ENCODE results near the gene SEMA6A. TPM values are rescaled to one million over a fixed set of nuclear protein-coding genes. Genes with fewer than 3 reads are reported as not detected.
"Not testable (repeated sequence)": the region's sequence is repeated elsewhere in the genome, so short reads cannot be mapped to it uniquely, and the experiment has no call there.

Gene SEMA6A
- total RNA-seq, 4 donors from 2014 or later: 76.7 to 231 (median 117) TPM

GRCh38 chr5:116554764-116555163 lies 19.9 kb downstream of the SEMA6A start:
- H3K36me3 ChIP-seq: no peaks in the 10 kb centered on the region
- intact Hi-C loops (cut with DNase I; ENCODE audit: low total_unique reads): no loop called here

DNA sequence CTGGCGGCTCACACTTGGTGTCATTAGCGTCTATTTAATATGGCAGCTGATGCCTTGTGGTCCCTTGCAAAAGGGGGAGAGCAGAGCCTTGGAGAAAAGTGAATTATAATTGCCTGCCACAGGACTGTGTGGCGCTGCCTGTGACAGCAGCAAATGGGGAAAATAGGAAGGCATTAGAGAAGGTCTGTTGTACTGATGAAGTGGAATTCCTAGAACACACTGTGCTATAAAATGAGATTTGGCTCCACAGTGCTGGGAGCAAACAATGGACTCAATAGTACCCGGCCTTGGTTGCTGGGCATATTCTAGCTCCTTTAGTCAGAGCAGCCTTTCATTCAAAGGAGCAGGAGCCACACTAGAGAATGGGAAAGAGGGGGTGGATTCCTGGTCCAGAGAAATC lies 21.3 kb downstream of the SEMA6A start:
- H3K27me3 ChIP-seq: no peaks in the 10 kb centered on the region
- H3K36me3 ChIP-seq: no peaks in the 10 kb centered on the region
- intact Hi-C loops (cut with DNase I; ENCODE audit: low total_unique reads) (no loop called here), in situ Hi-C loops (cut with MboI; ENCODE audit: low pct_ligation_motif_present in 1 of 4, low pct_unique_long_range_greater_than_20kb in 1 of 4, low sequenced_read_pairs in 3 of 4) (loop anchor here in 1 of 4 donors (25.0 kb wide), 1 partner anchor 416 kb away; no protein-coding TSS in a partner anchor)
- no peaks in the 10 kb centered on the region for H3K9me3 ChIP-seq
- H3K27ac ChIP-seq: peak overlapping the region in 1 of 4 donors; percentile 29
- TF ChIP-seq POLR2AphosphoS5 (IDR thresholded peaks at IDR 0.05): no peak
- DNase-seq: no peak
- H3K4me3 ChIP-seq: no peak overlapping the region
- H3K4me1 ChIP-seq: peaks cover 10 to 47% (median 23%) of the 10 kb centered on the region in 4 donors
- 80 to 93% methylated on average over 2 to 4 of the region's 4 CpGs for WGBS, 2 donors (ENCODE audit: low coverage in 1 of 2)

More at GRCh38 chr5:116554764-116555163, 19.9 kb downstream of the SEMA6A start:
- Histone ChIP-seq H3K27me3 (no peaks in the 10 kb centered on the region), H3K27ac (peak overlapping the region; percentile 16 to 44 (median 24)), H3K9me3 (no peaks in the 10 kb centered on the region), H3K4me3 (no peak overlapping the region), H3K4me1 (peaks cover 10 to 42% (median 22%) of the 10 kb centered on the region in 4 donors)
- in situ Hi-C loops (cut with MboI; ENCODE audit: low pct_ligation_motif_present in 1 of 4, low pct_unique_long_range_greater_than_20kb in 1 of 4, low sequenced_read_pairs in 3 of 4): loop anchor here in 1 of 4 donors (25.0 kb wide), 1 partner anchor 417 kb away; no protein-coding TSS in a partner anchor
- TF ChIP-seq POLR2AphosphoS5 (IDR thresholded peaks at IDR 0.05) (peak in 2 of 3 donors; percentile 61 to 70), EP300 (IDR thresholded peaks at IDR 0.05; ENCODE audit: low read depth) (no peak)
- WGBS, 2 donors (ENCODE audit: low coverage in 1 of 2): 29 to 44% methylated on average over 1 to 2 of the region's 2 CpGs
- no peak for DNase-seq

GRCh38 chr5:116550082-116550481 lies 24.5 kb downstream of the SEMA6A start:
- intact Hi-C loops (cut with DNase I; ENCODE audit: low total_unique reads): no loop called here
- Histone ChIP-seq H3K9me3 (peaks cover 0 to 3% of the 10 kb centered on the region in 2 donors), H3K36me3 (no peaks in the 10 kb centered on the region), H3K27ac (no peak overlapping the region), H3K27me3 (no peaks in the 10 kb centered on the region), H3K4me3 (no peak overlapping the region), H3K4me1 (peaks cover 10 to 53% (median 37%) of the 10 kb centered on the region in 4 donors)
- in situ Hi-C loops (cut with MboI; ENCODE audit: low pct_ligation_motif_present in 1 of 4, low pct_unique_long_range_greater_than_20kb in 1 of 4, low sequenced_read_pairs in 3 of 4): loop anchor here in 1 of 4 donors (25.0 kb wide), 1 partner anchor 413 kb away; no protein-coding TSS in a partner anchor
- TF ChIP-seq POLR2AphosphoS5 (IDR thresholded peaks at IDR 0.05): no peak
- no peak for TF ChIP-seq CTCF (IDR thresholded peaks at IDR 0.05)
- no peak for TF ChIP-seq POLR2A (IDR thresholded peaks at IDR 0.05)
- no peak for TF ChIP-seq EP300 (IDR thresholded peaks at IDR 0.05; ENCODE audit: low read depth)
- DNase-seq: no peak

- Histone ChIP-seq H3K4me1 (peaks cover 0 to 64% (median 44%) of the 10 kb centered on the region in 4 donors), H3K4me3 (no peak overlapping the region), H3K9me3 (peaks cover 0 to 3% of the 10 kb centered on the region in 2 donors), H3K36me3 (no peaks in the 10 kb centered on the region), H3K27me3 (no peaks in the 10 kb centered on the region), H3K27ac (peak overlapping the region; percentile 79 to 88 (median 80))
- in situ Hi-C loops (cut with MboI; ENCODE audit: low pct_ligation_motif_present in 1 of 4, low pct_unique_long_range_greater_than_20kb in 1 of 4, low sequenced_read_pairs in 3 of 4) (no loop called here), intact Hi-C loops (cut with DNase I; ENCODE audit: low total_unique reads) (no loop called here)
- WGBS, 2 donors (ENCODE audit: low coverage in 1 of 2): 50 to 59% methylated on average over 1 of the region's 1 CpG
- no peak for DNase-seq
- no peak for TF ChIP-seq POLR2AphosphoS5 (IDR thresholded peaks at IDR 0.05)
- no peak for TF ChIP-seq CTCF (IDR thresholded peaks at IDR 0.05)
- no peak for TF ChIP-seq POLR2A (IDR thresholded peaks at IDR 0.05)
- TF ChIP-seq EP300 (IDR thresholded peaks at IDR 0.05; ENCODE audit: low read depth): no peak
These were observed 27.9 kb downstream of the SEMA6A start for GRCh38 chr5:116546743-116547124.

GRCh38 chr5:116546033-116546742 lies 28.4 kb downstream of the SEMA6A start:
- in situ Hi-C loops (cut with MboI; ENCODE audit: low pct_ligation_motif_present in 1 of 4, low pct_unique_long_range_greater_than_20kb in 1 of 4, low sequenced_read_pairs in 3 of 4) (no loop called here), intact Hi-C loops (cut with DNase I; ENCODE audit: low total_unique reads) (no loop called here)
- Histone ChIP-seq H3K9me3 (peaks cover 0 to 3% of the 10 kb centered on the region in 2 donors), H3K4me1 (peaks cover 0 to 64% (median 44%) of the 10 kb centered on the region in 4 donors), H3K4me3 (no peak overlapping the region), H3K36me3 (no peaks in the 10 kb centered on the region), H3K27ac (peak overlapping the region; percentile 83 to 88 (median 84)), H3K27me3 (no peaks in the 10 kb centered on the region)
- peak; percentile 80 for DNase-seq
- no peak for TF ChIP-seq POLR2A (IDR thresholded peaks at IDR 0.05)
- peak; percentile 53 to 88 (median 84) for TF ChIP-seq POLR2AphosphoS5 (IDR thresholded peaks at IDR 0.05)
- no peak for TF ChIP-seq CTCF (IDR thresholded peaks at IDR 0.05)
- peak; percentile 93 for TF ChIP-seq EP300 (IDR thresholded peaks at IDR 0.05; ENCODE audit: low read depth)
- WGBS, 2 donors (ENCODE audit: low coverage in 1 of 2): 45 to 78% methylated on average over 1 of the region's 1 CpG

DNA sequence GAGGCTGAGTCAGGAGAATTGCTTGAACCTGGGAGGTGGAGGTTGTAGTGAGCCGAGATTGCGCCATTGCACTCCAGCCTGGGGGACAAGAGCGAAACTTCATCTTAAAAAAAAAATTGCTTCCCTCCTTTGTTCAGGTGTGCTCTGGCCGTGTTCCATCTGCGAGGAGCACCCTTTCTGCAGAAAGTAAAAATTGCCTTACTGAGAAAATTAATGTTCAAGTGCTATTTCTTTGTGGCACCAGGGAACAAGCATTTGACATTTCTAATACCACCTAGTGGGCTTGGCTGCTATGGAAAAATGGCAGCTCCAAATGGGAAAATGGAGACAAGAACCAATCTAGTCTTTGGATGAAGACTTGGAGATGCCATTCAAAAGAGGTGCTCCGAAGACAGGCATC lies 29.2 kb downstream of the SEMA6A start:
- H3K4me3 ChIP-seq; H3K36me3 ChIP-seq; H3K27me3 ChIP-seq; intact Hi-C loops (cut with DNase I; ENCODE audit: low total_unique reads); DNase-seq; in situ Hi-C loops (cut with MboI; ENCODE audit: low pct_ligation_motif_present in 1 of 4, low pct_unique_long_range_greater_than_20kb in 1 of 4, low sequenced_read_pairs in 3 of 4); H3K9me3 ChIP-seq: not testable (repeated sequence)
- whole genome bisulfite sequencing, 2 donors (ENCODE audit: low coverage in 1 of 2): 74 to 80% methylated on average over 3 to 6 of the region's 6 CpGs
- H3K27ac ChIP-seq: peak overlapping the region; percentile 83 to 88 (median 84)
- peaks cover 0 to 64% (median 44%) of the 10 kb centered on the region in 4 donors for H3K4me1 ChIP-seq

Data from transverse colon (tissue), 4 donors.